Hematopoietic multipotent progenitor cell treated with erythropoietin and hydrocortisone succinate and interleukin-3 and kit ligand, for 4 days (in vitro differentiated cells): ENCODE results near the gene SF3B3.
"Not testable (repeated sequence)": the region's sequence is repeated elsewhere in the genome, so short reads cannot be mapped to it uniquely, and the experiment has no call there.

ENCODE experiments used
- DNase-seq: peaks from one replicate; pipeline ENCODE4 v3.0.0-alpha.2; 2015

The SF3B3 gene

GRCh38 chr16:70512456-70512855 is 11.2 kb upstream of the SF3B3 start:
- no peak for DNase-seq

GRCh38 chr16:70520612-70521297 is 2.9 kb upstream of the SF3B3 start:
- DNase-seq = peak; percentile 94

- DNase-seq = peak; percentile 53
These were observed 1.2 kb upstream of the SF3B3 start for GRCh38 chr16:70522216-70523075.

- peak; percentile 96 for DNase-seq
These were observed 407 bp upstream of the SF3B3 start, which contains the start of gene COG4 for GRCh38 chr16:70523076-70523742. Gene COG4, minus strand, starts transcription at chr16:70523554. Its CDS starts 11 bp downstream, at chr16:70523543.

- DNase-seq = peak; percentile 49
These were observed 796 bp downstream of the SF3B3 start for GRCh38 chr16:70524399-70524825.

GRCh38 chr16:70526403-70526802 is 2.8 kb downstream of the SF3B3 start:
- DNase-seq = no peak

- DNase-seq = no peak
These were observed 3.8 kb downstream of the SF3B3 start for GRCh38 chr16:70527315-70527996.

- peak; percentile 81 for DNase-seq
These were observed 5.6 kb downstream of the SF3B3 start for GRCh38 chr16:70529051-70529777.

- not testable (repeated sequence) for DNase-seq
These were observed 6.3 kb downstream of the SF3B3 start for GRCh38 chr16:70529954-70530353.

- peak; percentile 34 for DNase-seq
These were observed 11.4 kb downstream of the SF3B3 start for GRCh38 chr16:70534971-70535370.

GRCh38 chr16:70540994-70541393 is 17.4 kb downstream of the SF3B3 start:
- DNase-seq = no peak

- DNase-seq = no peak
These were observed 20.9 kb downstream of the SF3B3 start for GRCh38 chr16:70544548-70544947.

GRCh38 chr16:70548936-70549335 is 25.3 kb downstream of the SF3B3 start:
- DNase-seq = no peak

GRCh38 chr16:70550082-70550481 is 26.5 kb downstream of the SF3B3 start:
- DNase-seq = no peak

- no peak for DNase-seq
These were observed 28.2 kb downstream of the SF3B3 start for GRCh38 chr16:70551788-70552187.

- no peak for DNase-seq
These were observed 29.1 kb downstream of the SF3B3 start for GRCh38 chr16:70552675-70553074.

- no peak for DNase-seq
These were observed 30.0 kb downstream of the SF3B3 start for GRCh38 chr16:70553645-70554044.

GRCh38 chr16:70556063-70556462 is 32.4 kb downstream of the SF3B3 start:
- DNase-seq = no peak

GRCh38 chr16:70561623-70562022 is 38.0 kb downstream of the SF3B3 start:
- DNase-seq = no peak

- DNase-seq = no peak
These were observed 40.0 kb downstream of the SF3B3 start for GRCh38 chr16:70563636-70564035.

- no peak for DNase-seq
These were observed 41.4 kb downstream of the SF3B3 start for GRCh38 chr16:70565053-70565452.

GRCh38 chr16:70568601-70569237 is 45.1 kb downstream of the SF3B3 start:
- no peak for DNase-seq
